MM.1S (cell line): ENCODE measurements around the gene GINS3.

Source experiments
- DNase-seq: peaks from one replicate; pipeline ENCODE4 v3.0.0-alpha.2; 2015
- H2AFZ ChIP-seq: fragments of 300-600 bp; sonication (generic); 2 replicates; pipeline ENCODE4 v1.6.0; 2016; ENCODE audit warnings: antibody characterized with exemption, low read length
- H3F3A ChIP-seq: fragments of 300-600 bp; sonication (generic); 2 replicates; pipeline ENCODE4 v1.6.1; 2016; ENCODE audit warnings: mild to moderate bottlenecking, antibody characterized with exemption, low read length, moderate library complexity, mixed read lengths; ENCODE audit not compliant: insufficient read depth
- H3K27ac ChIP-seq: fragments of 300-600 bp; sonication (generic); 2 replicates; pipeline ENCODE4 v1.5.1; 2016; ENCODE audit warnings: mild to moderate bottlenecking, low read length
- H3K27me3 ChIP-seq: fragments of 300-600 bp; sonication (generic); replicated peaks from 2 replicates; pipeline ENCODE4 v1.6.0; 2016; ENCODE audit warnings: low read length; ENCODE audit not compliant: insufficient read depth
- H3K36me3 ChIP-seq: fragments of 300-600 bp; sonication (generic); replicated peaks from 2 replicates; pipeline ENCODE4 v1.6.1; 2016; ENCODE audit warnings: mild to moderate bottlenecking, low read length, mixed read lengths; ENCODE audit not compliant: insufficient read depth
- H3K4me1 ChIP-seq: fragments of 300-600 bp; sonication (generic); 2 replicates; pipeline ENCODE4 v1.6.1; 2016; ENCODE audit warnings: low read length, mixed read lengths
- H3K4me2 ChIP-seq: fragments of 300-600 bp; sonication (generic); 2 replicates; pipeline ENCODE4 v1.6.0; 2016; ENCODE audit warnings: low read depth, low read length
- H3K4me3 ChIP-seq: fragments of 300-600 bp; sonication (generic); 2 replicates; pipeline ENCODE4 v1.5.1; 2016; ENCODE audit warnings: low read length, mixed read lengths
- H3K79me2 ChIP-seq: fragments of 300-600 bp; sonication (generic); 2 replicates; pipeline ENCODE4 v1.6.1; 2016; ENCODE audit warnings: mixed run types, low read length, mixed read lengths
- H3K9ac ChIP-seq: fragments of 300-600 bp; sonication (generic); 2 replicates; pipeline ENCODE4 v1.6.1; 2016; ENCODE audit warnings: low read length, mixed read lengths
- H3K9me2 ChIP-seq: fragments of 300-600 bp; sonication (generic); replicated peaks from 2 replicates; pipeline ENCODE4 v1.6.1; 2016; ENCODE audit warnings: mild to moderate bottlenecking, low read length, mixed read lengths; ENCODE audit not compliant: insufficient read depth
- H3K9me3 ChIP-seq: fragments of 300-600 bp; sonication (generic); replicated peaks from 2 replicates; pipeline ENCODE4 v1.6.1; 2016; ENCODE audit warnings: mild to moderate bottlenecking, low read length, mixed read lengths; ENCODE audit not compliant: insufficient read depth
- H4K20me1 ChIP-seq: fragments of 300-600 bp; sonication (generic); 2 replicates; pipeline ENCODE4 v1.6.1; 2016; ENCODE audit warnings: mild to moderate bottlenecking, low read length, moderate library complexity, mixed read lengths; ENCODE audit not compliant: insufficient read depth
- CTCF ChIP-seq: fragments of 300-600 bp; sonication (generic); IDR thresholded peaks from 2 replicates; pipeline ENCODE4 v1.5.1; 2016; ENCODE audit warnings: antibody characterized with exemption, low read length, mixed read lengths
- EZH2 ChIP-seq: fragments of 300-600 bp; sonication (generic); optimal IDR thresholded peaks from 2 replicates; pipeline ENCODE3; 2017; ENCODE audit warnings: low read depth, mild to moderate bottlenecking, antibody characterized with exemption, low read length, mixed read lengths
- EZH2phosphoT487 ChIP-seq: fragments of 300-600 bp; sonication (generic); IDR thresholded peaks from 2 replicates; pipeline ENCODE4 v1.6.1; 2018; ENCODE audit warnings: antibody characterized with exemption, low read length

The GINS3 gene

GRCh38 chr16:58346831-58347371 lies 45.4 kb upstream of the GINS3 start:
- no peaks in the 10 kb centered on the region for H3K27me3 ChIP-seq
- no peaks in the 10 kb centered on the region for H3K9me3 ChIP-seq
- no peak overlapping the region for H2AFZ ChIP-seq
- no peaks in the 10 kb centered on the region for H4K20me1 ChIP-seq
- no peaks in the 10 kb centered on the region for H3K36me3 ChIP-seq
- no peaks in the 10 kb centered on the region for H3F3A ChIP-seq
- peaks cover 6% of the 10 kb centered on the region; the same call in 1 of the 2 replicates for H3K4me1 ChIP-seq
- H3K4me2 ChIP-seq, result no peak overlapping the region
- DNase-seq, result no peak
- H3K79me2 ChIP-seq, result no peaks in the 10 kb centered on the region
- no peaks in the 10 kb centered on the region for H3K9me2 ChIP-seq
- no peak overlapping the region for H3K9ac ChIP-seq
- H3K4me3 ChIP-seq, result no peak overlapping the region
- TF ChIP-seq EZH2, result no peak
- no peak for TF ChIP-seq EZH2phosphoT487
- TF ChIP-seq CTCF, result no peak
- no peak overlapping the region for H3K27ac ChIP-seq

- Histone ChIP-seq H3K79me2 (no peaks in the 10 kb centered on the region), H3K9me2 (no peaks in the 10 kb centered on the region), H4K20me1 (no peaks in the 10 kb centered on the region), H3K9ac (no peak overlapping the region), H3K36me3 (no peaks in the 10 kb centered on the region), H2AFZ (no peak overlapping the region), H3K27ac (no peak overlapping the region), H3K4me3 (no peak overlapping the region), H3F3A (no peaks in the 10 kb centered on the region), H3K27me3 (no peaks in the 10 kb centered on the region), H3K9me3 (no peaks in the 10 kb centered on the region), H3K4me2 (no peak overlapping the region), H3K4me1 (peaks cover 6% of the 10 kb centered on the region; the same call in 1 of the 2 replicates)
- DNase-seq, result no peak
- no peak for TF ChIP-seq EZH2phosphoT487
- TF ChIP-seq CTCF, result no peak
- no peak for TF ChIP-seq EZH2
Measured at GRCh38 chr16:58348986-58349385, 43.3 kb upstream of the GINS3 start.

- Histone ChIP-seq H2AFZ (no peak overlapping the region), H3K9me3 (no peaks in the 10 kb centered on the region), H3K36me3 (no peaks in the 10 kb centered on the region), H3K27me3 (no peaks in the 10 kb centered on the region), H3K9me2 (no peaks in the 10 kb centered on the region), H3F3A (no peaks in the 10 kb centered on the region), H3K9ac (no peak overlapping the region), H3K27ac (no peak overlapping the region), H3K79me2 (no peaks in the 10 kb centered on the region), H4K20me1 (no peaks in the 10 kb centered on the region), H3K4me2 (no peak overlapping the region), H3K4me3 (no peak overlapping the region), H3K4me1 (no peaks in the 10 kb centered on the region)
- no peak for TF ChIP-seq EZH2phosphoT487
- TF ChIP-seq CTCF, result no peak
- no peak for TF ChIP-seq EZH2
- DNase-seq, result no peak
Measured at GRCh38 chr16:58352690-58353089, 39.6 kb upstream of the GINS3 start.
